ENCODE data around the gene HSD17B11. TPM values are rescaled to one million over a fixed set of nuclear protein-coding genes. Genes with fewer than 3 reads are reported as not detected.

The HSD17B11 gene, protein sequence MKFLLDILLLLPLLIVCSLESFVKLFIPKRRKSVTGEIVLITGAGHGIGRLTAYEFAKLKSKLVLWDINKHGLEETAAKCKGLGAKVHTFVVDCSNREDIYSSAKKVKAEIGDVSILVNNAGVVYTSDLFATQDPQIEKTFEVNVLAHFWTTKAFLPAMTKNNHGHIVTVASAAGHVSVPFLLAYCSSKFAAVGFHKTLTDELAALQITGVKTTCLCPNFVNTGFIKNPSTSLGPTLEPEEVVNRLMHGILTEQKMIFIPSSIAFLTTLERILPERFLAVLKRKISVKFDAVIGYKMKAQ
- total RNA-seq = 28.7 and 40.6 TPM in 2 replicates

DNA sequence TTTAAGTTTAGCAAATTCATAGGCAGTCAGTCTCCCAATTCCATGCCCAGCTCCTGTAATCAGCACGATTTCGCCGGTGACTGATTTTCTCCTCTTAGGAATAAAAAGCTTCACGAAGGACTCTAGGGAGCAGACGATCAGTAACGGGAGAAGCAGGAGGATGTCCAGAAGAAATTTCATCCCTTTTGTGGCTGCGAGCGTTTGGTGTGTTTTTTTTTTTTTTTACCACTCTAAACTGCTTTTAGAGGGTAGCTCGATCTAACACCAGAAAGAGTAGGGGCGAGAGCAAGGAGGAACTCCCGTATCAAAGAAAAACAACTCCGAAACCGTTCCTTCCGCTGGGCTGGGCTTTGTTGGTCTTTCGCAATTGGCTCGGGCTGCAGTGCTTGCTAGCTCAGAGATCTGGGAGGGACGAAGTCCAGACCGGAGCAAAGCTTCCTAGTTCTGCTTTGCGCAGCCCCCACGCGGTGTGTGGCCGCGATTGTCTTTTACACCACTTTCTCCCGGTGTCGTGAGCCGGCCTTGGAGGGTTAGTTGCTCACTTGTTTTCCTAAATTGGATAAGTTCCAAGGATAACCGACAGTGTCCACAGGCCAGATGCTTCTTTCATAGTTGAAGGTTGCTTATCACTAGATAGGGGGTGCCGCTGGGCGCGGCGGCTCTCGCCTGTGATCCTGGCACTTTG is at the start of gene HSD17B11:
TSS of gene HSD17B11 (minus strand) at position 298 of the 685 bp plus-strand sequence. CDS start at position 180, 118 bp downstream.

DNA sequence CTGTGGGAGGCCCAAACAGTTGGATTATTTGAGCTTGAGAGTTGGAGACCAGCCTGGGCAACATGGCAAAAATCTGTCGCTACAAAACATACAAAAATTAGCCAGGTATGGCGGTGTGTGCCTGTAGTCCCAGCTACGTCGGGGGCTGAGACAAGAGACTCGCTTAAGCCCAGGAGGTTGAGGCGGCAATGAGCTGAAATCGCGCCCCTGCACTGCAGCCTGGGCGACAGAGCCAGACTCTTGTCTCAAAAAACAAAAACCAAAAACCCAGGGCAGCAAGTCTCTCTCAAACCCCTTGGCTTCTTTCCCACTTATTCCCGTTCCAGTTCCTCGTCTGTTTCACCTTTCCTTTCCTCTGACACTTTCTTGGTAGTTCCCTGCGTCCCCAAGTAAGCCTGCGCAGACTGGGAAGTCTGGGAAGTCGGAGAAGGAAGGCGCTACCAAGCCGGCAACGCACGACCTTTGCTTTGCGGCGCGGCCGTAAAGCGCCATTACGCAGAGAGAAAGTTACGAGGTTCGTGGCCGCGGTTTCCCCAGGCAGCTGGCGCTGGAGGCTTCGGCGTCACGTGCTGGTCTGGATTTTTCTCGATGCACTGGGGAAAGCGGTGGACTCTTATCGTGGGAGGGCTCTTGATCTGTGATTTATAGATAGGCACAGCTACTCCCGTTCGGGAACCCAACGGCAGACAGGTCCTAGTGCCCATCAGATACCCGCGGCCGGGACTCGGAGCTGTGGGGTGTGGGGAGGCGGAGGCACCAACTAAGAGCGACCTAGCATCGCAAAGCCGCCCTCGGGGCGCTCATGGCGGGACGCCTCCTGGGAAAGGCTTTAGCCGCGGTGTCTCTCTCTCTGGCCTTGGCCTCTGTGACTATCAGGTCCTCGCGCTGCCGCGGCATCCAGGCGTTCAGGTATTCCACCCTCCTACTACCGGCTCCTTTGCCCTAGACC is 31.4 kb upstream of the HSD17B11 start, which contains the start of gene NUDT9:
TSS of gene NUDT9 (plus strand) at position 470 of the 949 bp plus-strand sequence. CDS start at position 803, 333 bp downstream.

DNA sequence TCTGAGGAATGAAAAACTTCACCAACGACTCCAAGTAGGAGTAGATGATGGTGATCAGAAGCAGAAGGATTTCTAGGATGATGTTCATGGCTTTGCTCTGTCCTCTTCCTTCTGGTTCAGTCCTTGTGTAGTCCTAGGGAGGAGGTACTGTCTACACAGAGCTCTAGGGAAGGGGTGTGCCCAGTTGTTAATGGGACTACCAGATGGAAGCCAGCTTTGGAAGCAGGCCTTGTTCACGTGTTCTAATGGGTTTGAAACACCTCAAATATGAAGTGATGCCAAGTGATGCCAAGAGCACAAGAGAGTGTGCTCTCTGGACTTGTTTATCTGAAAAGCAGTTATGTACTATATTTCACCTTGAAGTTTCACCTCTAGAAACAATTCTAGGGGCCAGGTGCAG is 68.2 kb downstream of the HSD17B11 start, which contains the start of gene HSD17B13:
TSS of gene HSD17B13 (minus strand) at position 129 of the 400 bp plus-strand sequence. CDS start at position 88, 41 bp downstream.

Small RNA genes within 50 kb of the gene (small RNA-seq; reads per million reads assigned to genes)
- gene MIR5705 = not detected
- not detected for gene RN7SL681P

Other genes with a start within 250 kb of the HSD17B11 start
- gene KLHL8, start 170.6 kb downstream of the HSD17B11 start, total RNA-seq = 9.2 and 9.7 TPM in 2 replicates
- gene HSD17B13, start 68.3 kb downstream of the HSD17B11 start, total RNA-seq = not detected in 2 replicates
- 7.1 and 8.6 TPM in 2 replicates for gene NUDT9, start 31.4 kb upstream of the HSD17B11 start, total RNA-seq
- not detected in 2 replicates for gene SPARCL1, start 138.2 kb upstream of the HSD17B11 start, total RNA-seq
- gene DSPP, start 217.3 kb upstream of the HSD17B11 start, total RNA-seq = not detected in 2 replicates